ENCODE data around the gene RNF166.

The RNF166 gene

DNA sequence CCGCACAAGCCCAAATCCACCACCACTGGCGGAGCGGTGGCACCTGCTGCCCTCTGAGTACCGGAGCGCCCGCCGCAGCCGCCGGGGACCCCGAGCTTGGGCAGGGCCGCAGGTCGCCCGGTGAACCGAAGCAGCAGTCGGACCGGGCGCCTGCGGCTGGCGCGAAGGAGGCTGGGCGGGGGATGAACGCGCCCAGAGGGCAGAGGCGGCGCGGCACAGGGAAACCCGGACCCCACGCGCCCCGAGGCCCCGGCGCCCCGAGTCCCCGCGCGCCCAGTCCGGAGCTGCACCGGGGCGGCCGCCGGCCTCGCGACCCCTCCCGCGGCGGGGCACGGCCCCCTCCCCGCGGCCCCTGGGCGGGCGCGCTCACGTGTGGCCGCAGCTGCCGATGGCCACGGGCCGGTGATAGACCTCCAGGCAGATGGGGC, 393 bp downstream of the RNF166 start:
- no peak for DNase-seq

DNA sequence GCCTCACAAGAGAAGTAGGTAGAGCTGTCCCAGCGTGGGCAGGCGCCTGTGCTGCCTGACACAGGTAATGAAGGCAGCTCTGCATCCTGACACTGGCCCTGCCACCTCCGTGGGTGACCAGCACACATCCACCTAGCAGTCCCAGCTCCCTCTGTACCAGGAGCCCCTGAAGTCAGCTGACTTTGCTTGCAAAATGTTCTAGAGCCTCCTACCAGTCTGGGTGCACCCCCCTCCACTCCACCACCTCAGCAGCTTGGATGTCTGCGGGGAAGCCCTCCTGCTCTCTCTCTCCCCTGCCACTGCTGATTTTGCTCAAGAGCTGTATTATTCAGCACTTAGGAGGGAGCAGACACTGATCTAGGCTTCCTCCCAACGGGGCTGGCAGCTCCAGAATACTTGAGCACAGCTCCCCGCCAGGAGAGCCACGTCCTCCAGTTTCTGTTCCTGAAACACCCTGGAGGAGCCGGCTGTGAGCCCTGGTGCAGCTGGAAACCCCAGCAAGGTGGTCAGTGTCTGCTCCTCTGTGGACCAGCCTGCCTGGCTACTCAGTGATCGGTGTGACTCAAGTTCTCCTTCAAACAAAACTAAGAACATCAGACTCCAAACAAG, 1.0 kb downstream of the RNF166 start:
- DNase-seq, result no peak

DNA sequence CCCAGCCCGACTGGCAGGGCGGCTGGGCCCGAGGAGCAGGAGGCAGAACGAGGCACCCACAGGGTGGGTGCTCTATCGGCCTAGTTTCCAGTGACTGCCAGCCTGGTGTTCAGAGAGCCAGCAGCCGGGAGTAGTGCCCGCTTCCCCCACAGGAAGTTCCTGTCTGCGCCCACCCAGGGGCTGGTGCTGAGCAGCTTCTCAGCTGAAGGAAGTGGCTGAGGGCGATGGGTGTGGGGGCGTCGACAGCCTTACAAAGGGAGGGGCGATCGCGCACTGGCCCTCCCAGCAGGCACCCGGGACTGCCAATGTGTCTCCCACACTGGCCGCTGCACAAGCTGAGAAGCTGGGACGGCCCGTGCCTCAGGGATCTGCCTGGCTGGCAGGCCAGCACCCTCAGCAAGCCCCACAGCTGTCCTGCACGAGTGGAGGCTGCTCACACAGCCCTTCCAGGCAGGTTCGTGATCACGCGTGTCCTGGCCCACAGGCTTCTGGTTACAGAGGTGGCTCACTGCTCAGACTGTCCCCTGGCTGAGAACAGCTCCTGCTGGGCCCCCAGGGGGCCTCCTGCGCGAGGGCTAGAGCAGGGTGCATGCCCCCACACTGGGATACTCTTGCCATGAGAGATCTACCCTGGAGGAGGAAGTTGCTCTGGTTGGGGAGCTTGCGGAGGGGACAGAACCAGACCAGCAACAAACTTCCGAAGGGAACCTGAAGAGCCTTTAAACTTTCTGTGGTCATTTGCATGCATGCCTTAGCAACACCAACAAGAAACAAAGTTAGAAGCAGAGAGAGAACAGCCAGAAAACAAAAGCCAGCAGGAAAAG, 2.5 kb downstream of the RNF166 start:
- no peak for DNase-seq

DNA sequence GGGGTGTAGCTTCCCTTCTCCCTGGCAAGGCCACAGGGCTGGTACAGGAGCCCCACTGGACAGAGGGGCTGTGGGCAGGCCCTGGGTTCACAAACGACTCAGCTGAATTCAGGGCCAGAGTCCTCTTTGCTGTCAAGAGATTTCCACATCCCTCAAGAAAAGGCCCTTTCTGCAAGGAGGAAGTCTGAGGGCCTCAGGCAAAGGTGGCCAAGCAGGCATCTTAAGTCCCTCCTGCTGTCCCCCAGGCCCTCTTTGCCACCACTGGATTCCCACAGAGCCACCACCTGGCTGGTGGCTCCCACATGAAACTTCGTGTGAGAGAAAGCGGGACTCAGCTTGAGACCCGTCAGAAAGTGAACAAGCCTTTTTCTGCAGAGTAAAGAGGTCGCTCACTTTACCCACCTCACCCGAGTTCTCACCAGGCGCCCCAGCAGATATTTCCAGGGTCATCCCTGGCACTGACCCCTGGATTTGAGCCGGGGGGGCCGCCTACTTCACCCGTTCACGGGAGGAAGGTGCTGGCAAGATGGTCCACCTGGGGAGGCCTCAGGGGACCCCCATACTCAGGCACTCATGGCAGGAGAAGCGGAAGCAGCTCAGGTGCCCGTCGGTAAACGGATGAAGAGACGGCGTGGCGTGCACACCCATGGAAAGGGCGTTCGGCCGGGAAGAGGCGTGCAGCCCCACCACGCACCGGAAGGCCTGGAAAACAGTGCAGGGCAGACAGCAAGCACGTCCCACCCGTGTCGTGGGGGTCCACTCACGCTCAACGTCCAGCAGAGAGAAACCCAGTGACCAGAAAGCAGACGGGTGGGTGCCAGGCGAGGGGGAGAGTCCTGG, 3.6 kb downstream of the RNF166 start:
- DNase-seq, result no peak

DNA sequence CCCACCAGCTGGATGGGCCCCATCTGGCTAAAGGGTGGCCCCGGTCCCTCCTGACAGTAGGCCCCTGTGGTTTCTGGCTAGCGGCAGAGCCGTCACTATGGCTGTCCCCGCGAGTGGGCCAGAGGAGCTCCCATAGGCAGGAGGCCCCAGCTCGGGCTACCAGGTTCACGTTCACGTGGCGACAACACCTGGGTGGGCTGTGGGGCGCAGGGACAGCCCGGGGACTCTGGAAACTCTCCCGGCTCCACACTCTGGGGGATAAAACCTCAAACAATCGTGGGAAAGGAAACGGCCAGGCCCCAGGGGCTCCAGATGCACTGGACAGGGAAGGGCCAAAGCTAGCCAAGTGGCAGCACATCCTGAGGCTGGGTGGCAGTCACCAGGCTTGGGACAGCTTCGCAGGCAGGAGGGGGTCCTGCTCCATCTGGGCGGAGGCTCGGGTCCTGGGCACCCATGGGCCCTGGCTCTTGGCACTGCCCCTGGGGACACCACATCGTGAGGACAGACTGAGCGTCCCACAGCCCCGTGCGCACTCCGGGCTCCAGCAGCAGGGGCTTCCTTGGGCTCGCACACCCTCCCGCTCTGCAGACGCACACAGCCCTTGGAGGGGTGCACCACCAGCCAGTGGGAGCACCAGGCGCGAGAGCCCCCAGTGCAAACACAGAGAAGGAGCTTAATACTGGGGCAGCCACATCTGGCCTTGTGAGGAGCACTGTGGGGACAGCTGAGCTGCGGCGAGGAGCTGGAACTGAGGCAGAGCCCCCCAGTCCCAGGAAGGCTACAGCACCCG, 4.4 kb downstream of the RNF166 start:
- DNase-seq, result no peak

DNA sequence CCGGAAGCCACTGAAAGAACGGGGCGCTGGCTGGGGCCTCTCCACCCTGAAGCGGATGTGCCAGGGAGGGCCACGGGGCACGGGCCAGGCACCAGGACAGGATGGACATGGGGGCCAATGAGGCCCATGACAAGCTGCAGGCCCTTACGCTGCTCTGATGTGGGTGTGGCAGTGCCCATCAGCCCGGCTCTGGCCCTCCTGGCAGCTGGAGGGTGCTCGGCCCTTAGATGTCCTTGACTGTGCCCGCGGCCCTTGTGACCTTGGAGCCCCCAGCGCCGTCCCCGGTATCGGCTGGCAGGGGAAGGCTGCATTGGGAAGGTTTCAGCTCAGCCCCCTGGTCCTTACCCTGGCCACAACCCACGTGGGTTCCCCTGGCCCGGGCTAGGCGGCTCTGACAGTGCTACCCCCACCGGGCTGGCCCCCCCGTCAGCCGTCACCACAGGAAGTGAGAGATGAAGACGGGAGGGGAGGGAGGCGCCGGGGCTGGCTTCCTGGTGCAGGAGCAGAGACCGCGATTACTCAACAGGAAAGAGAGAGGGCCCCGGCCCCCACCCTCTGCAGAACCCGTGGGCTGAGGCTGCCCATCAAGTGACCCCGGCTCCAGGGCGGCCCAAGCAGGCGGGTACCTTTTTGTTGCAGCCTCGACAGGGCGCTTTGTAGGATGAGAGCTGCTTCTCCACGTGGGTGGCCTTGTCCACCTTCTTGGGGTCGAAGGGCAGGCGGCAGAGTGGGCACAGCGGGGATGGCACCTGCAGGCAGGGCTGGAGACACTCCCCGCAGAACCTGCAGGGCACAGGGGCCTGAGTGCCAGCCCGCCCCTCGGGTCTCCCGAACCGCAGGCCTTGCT, 5.3 kb downstream of the RNF166 start:
- no peak for DNase-seq

DNA sequence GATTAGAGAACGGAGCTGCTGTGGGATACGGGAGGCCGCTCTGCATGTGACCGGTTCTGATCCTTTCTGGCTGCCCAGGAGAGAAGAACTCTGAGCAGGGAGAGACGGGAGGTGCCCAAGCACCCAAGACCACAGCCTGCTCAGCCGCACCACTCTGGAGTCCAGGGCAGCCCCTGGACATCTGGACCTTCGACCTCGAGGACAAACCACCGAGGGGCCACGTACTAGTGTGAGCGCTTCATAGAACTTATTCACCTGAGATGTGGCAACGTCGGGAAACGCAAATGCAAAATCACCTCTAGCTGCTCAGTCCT, 5.9 kb downstream of the RNF166 start:
- DNase-seq, result no peak

DNA sequence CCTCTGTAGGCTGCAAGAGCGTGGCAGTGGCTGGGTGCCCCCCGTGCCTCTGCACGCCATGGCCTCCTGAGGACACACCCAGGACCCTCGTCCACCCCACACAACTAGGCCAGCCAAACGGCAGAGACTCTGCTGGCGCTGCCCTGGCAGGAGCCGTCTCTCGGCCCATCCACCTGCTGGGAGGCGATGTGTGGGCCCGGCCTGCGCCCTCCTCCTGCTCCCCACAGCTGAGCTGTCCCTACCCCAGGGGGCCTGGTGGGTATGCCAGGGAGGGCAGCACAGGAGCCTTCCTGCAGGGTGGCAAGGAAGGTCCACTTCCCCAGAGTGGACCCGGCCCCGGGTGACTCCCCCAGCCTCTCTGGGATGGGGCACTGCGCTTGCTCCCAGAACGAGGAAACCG, 7.0 kb downstream of the RNF166 start:
- no peak for DNase-seq

DNA sequence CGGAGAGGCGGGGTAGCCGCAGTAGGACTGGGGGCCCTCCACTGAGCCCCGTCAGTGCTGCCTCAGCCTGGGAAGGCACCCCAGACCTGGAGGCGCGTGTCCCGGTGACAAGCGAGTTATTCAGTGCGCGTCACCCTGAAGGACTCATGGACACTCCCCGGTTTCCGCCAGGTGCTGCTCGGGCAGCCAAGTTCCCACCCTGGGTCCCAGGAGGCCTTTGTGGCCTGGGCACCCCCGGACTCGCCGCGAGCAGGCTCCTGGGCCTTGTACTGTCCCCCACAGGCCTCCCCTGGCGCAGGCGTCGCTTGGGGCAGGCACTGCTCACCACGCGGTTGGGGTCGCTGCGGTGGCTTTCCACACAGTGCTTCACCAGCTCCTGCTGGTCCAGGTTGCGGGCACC, 7.6 kb downstream of the RNF166 start:
- no peak for DNase-seq

DNA sequence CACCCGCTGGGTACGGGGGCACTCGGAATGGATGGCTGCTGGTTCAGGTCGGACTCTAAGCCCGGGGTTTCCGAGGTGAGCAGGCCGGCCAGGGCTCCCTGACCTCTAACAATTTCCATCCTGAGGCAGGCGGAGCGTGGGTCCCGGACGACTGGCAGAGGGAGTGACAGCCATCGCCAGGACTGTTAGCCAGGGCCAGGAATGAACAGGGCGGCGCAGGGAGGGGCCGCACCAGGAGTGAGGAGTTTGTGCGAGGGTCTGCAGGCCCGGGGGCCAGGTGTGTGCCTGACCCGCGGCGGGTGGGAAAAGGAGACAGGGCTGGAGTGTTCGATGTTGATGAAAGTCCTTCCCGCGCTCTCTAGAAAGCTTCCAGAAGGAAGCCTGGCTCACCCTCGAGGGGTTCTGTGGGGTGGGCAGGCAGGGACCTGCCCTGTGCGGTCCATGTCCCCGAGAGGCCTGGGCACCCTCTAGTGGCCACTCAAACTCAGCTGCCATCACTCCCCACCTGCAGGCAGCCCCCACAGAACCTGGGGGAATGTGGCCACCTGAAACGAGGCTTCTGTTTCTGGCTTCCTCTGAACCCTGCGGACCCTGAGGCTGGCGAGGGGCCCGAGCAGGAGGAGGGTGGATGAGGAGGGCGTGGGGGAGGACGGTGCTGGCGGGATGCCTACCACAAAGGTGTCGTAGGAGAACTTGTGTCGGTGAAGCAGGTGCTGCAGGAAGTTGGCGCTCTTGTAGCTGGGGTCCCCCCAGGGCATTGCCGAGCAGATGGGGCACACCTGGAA, 8.2 kb downstream of the RNF166 start:
- DNase-seq, result no peak

DNA sequence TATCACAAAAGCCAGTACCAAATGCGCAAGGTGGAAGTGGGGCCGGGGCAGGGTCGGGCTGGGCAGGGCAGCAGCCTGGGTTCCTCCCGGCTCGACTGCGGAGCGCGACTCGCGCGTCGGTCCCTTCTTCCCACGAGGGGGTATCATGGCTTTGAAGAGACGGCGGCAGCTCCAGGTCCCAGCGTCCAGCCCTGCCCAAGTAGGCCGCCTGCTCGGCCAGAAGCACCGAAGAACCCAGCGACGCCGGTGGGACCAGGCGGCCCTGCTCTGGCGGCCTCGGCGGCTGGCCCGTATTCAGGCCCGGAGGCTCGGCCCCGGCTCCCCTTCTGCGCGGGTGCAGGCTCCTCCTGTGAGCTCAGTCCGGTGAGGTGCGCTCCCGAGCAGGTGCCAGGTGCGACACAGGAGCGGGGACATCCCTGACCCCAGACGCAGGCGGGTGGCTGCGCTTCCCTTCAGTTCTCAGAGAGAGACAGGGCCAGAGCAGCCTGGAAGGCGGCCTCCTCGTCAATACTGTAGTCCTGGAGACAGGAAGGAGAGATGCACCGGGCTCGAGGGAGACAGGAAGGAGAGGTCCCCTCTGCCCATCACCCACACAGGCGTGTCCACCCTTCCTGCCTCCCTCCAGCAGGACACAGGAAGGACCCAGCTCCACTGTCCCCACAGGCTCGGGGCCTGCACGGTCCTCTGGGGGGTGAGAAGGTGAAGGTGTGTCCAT, 8.9 kb downstream of the RNF166 start:
- DNase-seq, result no peak

DNA sequence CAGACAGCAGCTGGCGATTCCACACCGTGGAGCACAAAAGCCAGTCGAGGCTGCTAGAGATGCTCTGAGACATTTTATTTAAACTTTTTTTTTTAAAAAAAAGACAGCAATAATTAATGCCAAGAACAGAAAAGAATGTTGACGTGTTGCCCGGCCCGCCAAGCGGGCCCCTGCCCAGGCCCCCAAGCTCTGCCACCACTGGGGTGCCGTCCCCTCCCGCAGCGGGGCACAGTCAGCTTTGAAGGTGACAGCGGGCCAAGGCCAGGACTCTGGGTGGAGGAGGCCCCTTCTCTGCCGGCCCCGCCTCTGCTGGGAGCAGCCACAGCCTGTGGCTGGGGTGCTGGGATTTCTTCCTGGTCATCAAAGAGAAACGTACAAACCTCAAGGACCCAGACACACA, 9.8 kb downstream of the RNF166 start:
- no peak for DNase-seq

DNA sequence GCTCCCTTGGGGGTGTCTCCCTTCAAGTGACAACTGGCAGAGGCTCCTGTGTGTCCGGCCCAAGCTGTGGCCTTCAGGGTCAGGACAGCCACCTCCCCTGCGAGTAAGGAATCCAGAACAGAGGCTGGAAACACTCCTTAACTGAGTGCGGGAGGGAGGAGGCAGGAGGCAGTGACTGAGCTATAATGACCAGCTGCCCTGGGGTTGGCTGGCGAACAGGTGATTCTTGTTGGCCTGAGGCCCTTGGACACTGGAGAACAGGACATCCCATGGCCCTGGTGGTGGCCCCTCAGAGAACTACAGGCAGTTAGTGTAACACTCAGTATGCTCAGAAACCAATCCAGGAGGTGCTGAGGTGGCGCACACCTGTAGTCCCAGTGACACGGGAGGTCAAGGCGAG, 10.5 kb downstream of the RNF166 start:
- no peak for DNase-seq

DNA sequence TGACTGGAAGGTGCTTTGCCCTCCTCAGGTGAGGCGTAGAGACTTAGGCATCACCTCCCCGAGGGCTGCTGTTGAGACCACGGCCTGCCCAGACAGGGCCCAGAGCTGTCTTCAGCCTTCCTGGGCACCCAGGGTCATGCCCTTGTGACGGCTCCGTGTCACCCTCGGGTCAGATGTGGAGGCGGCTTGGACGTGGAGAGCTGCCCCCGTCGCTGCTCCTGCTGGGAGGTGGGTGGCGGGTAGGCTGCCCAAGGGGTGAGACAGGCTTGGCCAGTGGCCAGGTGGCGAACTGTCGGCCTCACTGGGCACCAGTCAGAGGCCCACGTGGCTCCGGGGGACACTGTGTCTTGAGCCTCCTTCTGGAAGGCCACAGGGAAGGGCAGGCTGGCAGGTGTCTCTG, 11.0 kb downstream of the RNF166 start:
- no peak for DNase-seq

DNA sequence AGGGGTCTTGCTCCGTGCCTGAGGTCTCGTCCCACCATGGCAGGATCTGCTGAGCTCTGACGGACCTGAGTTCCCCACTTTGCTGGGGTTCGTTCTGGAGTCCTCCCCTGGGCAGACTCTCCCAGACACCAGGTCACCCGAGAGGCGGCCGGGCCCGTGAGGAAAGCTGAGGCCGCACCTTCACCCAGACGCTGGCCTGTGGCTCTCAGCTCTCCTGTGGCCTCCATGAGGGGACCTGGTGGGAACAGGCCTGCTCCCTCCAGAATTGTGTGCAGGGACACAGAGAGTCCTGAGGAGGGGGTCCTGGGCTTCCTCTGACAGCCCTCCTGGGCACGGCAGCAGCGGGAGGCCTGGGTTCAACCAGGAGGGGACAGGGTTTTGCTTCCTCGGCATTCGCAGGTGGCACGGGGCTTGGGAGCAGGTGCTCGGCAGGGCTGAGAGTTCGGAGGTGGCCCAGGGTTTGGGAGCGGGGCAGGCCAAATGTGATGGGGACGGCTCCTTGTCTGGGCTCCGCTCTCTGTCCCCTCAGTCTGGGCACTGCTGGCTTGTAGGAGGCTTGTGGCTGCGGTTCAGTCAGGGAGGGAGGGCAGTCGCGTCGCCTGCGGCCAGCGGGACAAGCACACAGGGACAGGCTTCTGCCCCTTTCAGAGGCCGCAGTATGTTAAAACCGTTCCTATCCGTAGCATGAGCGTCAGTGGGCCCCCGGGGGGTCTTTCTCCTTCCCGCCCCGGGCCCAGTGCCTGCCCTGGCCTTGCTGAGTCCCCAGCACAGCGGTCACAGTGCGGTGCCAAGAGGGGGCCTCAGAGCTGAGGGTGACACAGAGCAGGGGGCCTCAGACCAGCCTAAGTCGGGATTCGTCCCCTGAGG, 11.8 kb downstream of the RNF166 start:
- DNase-seq, result no peak

DNA sequence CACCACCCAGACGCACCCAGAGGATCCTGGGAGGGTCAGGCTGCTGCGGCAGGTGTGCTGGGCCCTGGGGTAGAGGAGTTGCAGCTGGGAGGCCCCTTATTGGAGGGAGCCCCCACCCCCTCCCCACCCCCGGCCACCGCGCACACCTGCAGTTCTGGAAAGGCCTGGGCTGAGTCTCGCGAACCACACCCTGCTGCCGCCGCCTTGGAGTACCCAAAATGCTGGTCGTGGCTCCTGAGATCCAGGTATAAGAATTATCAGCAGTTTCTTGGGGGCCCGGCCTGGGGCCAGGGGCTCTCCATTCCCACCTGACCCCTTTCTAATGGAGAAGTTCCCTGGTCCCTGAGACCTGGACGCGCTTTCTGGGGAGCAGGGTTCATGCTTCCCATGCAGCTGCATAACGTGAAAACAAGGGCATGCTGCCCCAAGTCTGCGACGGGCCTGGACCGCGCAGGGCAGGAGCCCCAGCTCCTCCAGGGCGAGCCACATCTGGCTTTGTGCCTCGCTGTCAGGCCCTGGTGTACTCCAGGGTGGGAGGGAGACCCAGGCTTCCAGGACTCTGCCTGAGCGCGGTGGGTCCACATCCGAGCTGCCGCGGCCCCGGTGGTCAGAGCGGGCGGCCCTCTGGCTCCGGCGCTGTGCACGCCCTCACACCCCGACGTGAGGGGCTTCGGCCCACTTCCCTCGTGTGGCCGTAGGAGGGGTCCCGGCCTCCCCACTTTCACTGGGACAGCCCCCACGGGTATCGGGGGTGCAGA, 12.6 kb downstream of the RNF166 start:
- no peak for DNase-seq

DNA sequence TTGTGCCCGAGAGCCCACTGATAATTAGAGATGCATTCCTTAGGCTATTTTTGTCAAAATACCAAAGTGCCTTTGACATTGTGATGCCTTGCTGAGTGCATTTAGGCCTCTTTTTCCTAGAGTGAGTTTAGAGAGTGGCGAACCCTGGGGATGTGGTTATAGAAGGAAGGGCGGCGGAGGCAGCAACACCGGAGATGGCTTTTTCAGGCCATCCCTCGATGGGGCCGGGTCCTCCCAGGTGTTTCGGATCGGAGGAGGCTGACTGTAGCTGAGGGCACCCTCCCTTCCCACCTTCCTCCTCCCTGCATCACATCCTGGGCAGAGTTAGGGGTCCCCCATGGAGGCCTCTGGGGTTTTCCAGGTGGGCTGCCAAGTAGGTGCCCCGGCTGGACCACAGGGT, 13.3 kb downstream of the RNF166 start:
- DNase-seq, result no peak

DNA sequence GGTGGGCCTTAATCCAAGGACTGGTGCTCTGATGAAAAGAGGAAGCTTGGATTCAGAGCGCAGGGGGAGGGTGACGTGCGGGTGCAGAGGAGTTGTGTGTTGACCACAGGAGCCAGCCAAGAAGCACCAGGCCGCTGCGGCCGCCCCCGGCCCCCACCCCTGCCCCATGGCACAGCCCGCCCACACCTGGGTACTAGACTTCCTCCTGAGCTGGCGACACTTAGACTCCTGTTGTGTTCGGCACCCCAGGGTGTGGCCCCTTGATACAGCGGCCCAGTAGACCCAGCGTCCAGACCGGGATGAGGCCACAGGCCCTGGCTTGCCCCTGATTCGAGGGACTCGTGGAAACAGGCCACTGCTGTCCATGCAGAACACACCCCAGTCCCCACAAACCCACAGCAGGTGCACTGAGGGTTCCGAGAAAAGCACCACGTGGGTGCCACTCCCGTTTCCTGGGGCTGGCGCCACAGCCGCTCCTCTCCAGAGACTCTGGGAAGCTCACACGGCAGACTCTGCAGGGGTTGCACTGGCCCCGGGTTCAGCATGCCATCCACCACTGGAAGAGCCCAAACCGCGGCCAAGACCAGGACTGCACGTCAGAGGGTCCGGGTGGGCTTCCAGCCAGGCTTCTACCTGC, 14.2 kb downstream of the RNF166 start:
- no peak for DNase-seq
